Loucy (cell line): ENCODE measurements around the gene IGDCC3.

Experiments used
- H2AFZ ChIP-seq: fragments of 200-600 bp; sonication (generic); 2 replicates; pipeline ENCODE4 v1.6.0; 2016; ENCODE audit warnings: antibody characterized with exemption, mild to moderate bottlenecking, low read length, moderate library complexity
- H3F3A ChIP-seq: fragments of 200-600 bp; 2 replicates; pipeline ENCODE4 v1.6.0; 2016; ENCODE audit warnings: antibody characterized with exemption, low read depth, mild to moderate bottlenecking
- H3K27me3 ChIP-seq: fragments of 200-600 bp; sonication (generic); 2 replicates; pipeline ENCODE4 v1.6.1; 2014; ENCODE audit warnings: low read length, mild to moderate bottlenecking; ENCODE audit not compliant: insufficient read depth, poor library complexity, severe bottlenecking
- H3K36me3 ChIP-seq: fragments of 200-600 bp; sonication (generic); 2 replicates; pipeline ENCODE4 v1.6.1; 2016; ENCODE audit warnings: low read length; ENCODE audit not compliant: insufficient read depth
- H3K4me1 ChIP-seq: fragments of 200-600 bp; sonication (generic); 2 replicates; pipeline ENCODE4 v1.5.1; 2014; ENCODE audit warnings: low read length, mild to moderate bottlenecking; ENCODE audit not compliant: insufficient read depth, poor library complexity, severe bottlenecking
- H3K4me2 ChIP-seq: fragments of 200-600 bp; sonication (generic); 2 replicates; pipeline ENCODE4 v1.6.0; 2014; ENCODE audit warnings: antibody characterized with exemption, low read length, low read depth, mild to moderate bottlenecking; ENCODE audit not compliant: poor library complexity, severe bottlenecking
- H3K4me3 ChIP-seq: fragments of 200-600 bp; sonication (generic); 2 replicates; pipeline ENCODE4 v1.5.1; 2014; ENCODE audit warnings: low read length, mild to moderate bottlenecking, mixed read lengths; ENCODE audit not compliant: poor library complexity, severe bottlenecking
- H3K79me2 ChIP-seq: fragments of 200-600 bp; sonication (generic); 2 replicates; pipeline ENCODE4 v1.6.1; 2014; ENCODE audit warnings: low read length; ENCODE audit not compliant: insufficient read depth
- H3K9ac ChIP-seq: fragments of 200-600 bp; sonication (generic); 2 replicates; pipeline ENCODE4 v1.6.0; 2014; ENCODE audit warnings: mild to moderate bottlenecking, low read depth, low read length, moderate library complexity; ENCODE audit not compliant: poor library complexity, severe bottlenecking
- H3K9me2 ChIP-seq: fragments of 200-600 bp; sonication (generic); replicated peaks from 2 replicates; pipeline ENCODE4 v1.6.1; 2016; ENCODE audit warnings: low read depth, low read length, mixed read lengths
- H3K9me3 ChIP-seq: fragments of 200-600 bp; sonication (generic); 2 replicates; pipeline ENCODE4 v1.6.1; 2014; ENCODE audit warnings: mild to moderate bottlenecking, antibody characterized with exemption, low read length, low read depth; ENCODE audit not compliant: insufficient read depth
- H4K20me1 ChIP-seq: fragments of 200-600 bp; sonication (generic); 2 replicates; pipeline ENCODE4 v1.6.0; 2014; ENCODE audit warnings: antibody characterized with exemption, low read length, mild to moderate bottlenecking; ENCODE audit not compliant: insufficient read depth, poor library complexity, severe bottlenecking
- CTCF ChIP-seq: fragments of 200-600 bp; sonication (generic); conservative IDR thresholded peaks from 2 replicates; pipeline ENCODE4 v1.5.1; 2014; ENCODE audit warnings: mild to moderate bottlenecking, antibody characterized with exemption, low read length
- EZH2phosphoT487 ChIP-seq: fragments of 200-600 bp; IDR thresholded peaks from 2 replicates; pipeline ENCODE4 v1.6.1; 2018; ENCODE audit warnings: antibody characterized with exemption, mild to moderate bottlenecking, moderate library complexity, borderline replicate concordance

IGDCC3 gene

GRCh38 chr15:65411465-65412071, 33.8 kb upstream of the IGDCC3 start:
- Histone ChIP-seq H3K27me3 (no peaks in the 10 kb centered on the region), H3K9ac (no peak overlapping the region), H4K20me1 (no peaks in the 10 kb centered on the region), H3K9me2 (no peaks in the 10 kb centered on the region), H2AFZ (no peak overlapping the region), H3K79me2 (no peaks in the 10 kb centered on the region), H3K36me3 (no peaks in the 10 kb centered on the region), H3K4me1 (peaks cover 18% of the 10 kb centered on the region), H3F3A (no peaks in the 10 kb centered on the region), H3K4me2 (no peak overlapping the region), H3K9me3 (no peaks in the 10 kb centered on the region), H3K4me3 (no peak overlapping the region)
- TF ChIP-seq CTCF: no peak
- TF ChIP-seq EZH2phosphoT487: no peak

GRCh38 chr15:65410972-65411371, 33.2 kb upstream of the IGDCC3 start:
- H3K9me2 ChIP-seq: no peaks in the 10 kb centered on the region
- no peak overlapping the region for H3K4me3 ChIP-seq
- H3K4me2 ChIP-seq: no peak overlapping the region
- TF ChIP-seq CTCF: no peak
- TF ChIP-seq EZH2phosphoT487: no peak
- H3K4me1 ChIP-seq: peaks cover 18% of the 10 kb centered on the region
- no peaks in the 10 kb centered on the region for H3F3A ChIP-seq
- no peaks in the 10 kb centered on the region for H3K36me3 ChIP-seq
- H3K9ac ChIP-seq: no peak overlapping the region
- H4K20me1 ChIP-seq: no peaks in the 10 kb centered on the region
- no peaks in the 10 kb centered on the region for H3K27me3 ChIP-seq
- H2AFZ ChIP-seq: no peak overlapping the region
- H3K9me3 ChIP-seq: no peaks in the 10 kb centered on the region
- H3K79me2 ChIP-seq: no peaks in the 10 kb centered on the region

- no peaks in the 10 kb centered on the region for H3K36me3 ChIP-seq
- H3K4me2 ChIP-seq: no peak overlapping the region
- H3K79me2 ChIP-seq: no peaks in the 10 kb centered on the region
- H3K9me2 ChIP-seq: no peaks in the 10 kb centered on the region
- H3K9ac ChIP-seq: no peak overlapping the region
- no peak overlapping the region for H2AFZ ChIP-seq
- no peaks in the 10 kb centered on the region for H3K9me3 ChIP-seq
- no peaks in the 10 kb centered on the region for H3F3A ChIP-seq
- H4K20me1 ChIP-seq: no peaks in the 10 kb centered on the region
- TF ChIP-seq EZH2phosphoT487 (no peak), CTCF (no peak)
- no peaks in the 10 kb centered on the region for H3K27me3 ChIP-seq
- peaks cover 18% of the 10 kb centered on the region for H3K4me1 ChIP-seq
- no peak overlapping the region for H3K4me3 ChIP-seq
Measured at GRCh38 chr15:65410036-65410435, 32.2 kb upstream of the IGDCC3 start.
